Calu3 (cell line): ENCODE results near the gene KRTAP24-1. TPM values are rescaled to one million over a fixed set of nuclear protein-coding genes. Genes with fewer than 3 reads are reported as not detected.

Experiments used
- Bru-seq: library from RNA; stranded (reverse); fragments of 400-500 nt; gene quantifications from one replicate; lab custom pipeline; 2021; lab: Mats Ljungman, UMichigan
- BruChase-seq, 2 experiments: library from RNA; stranded (reverse); fragments of 400-500 nt; gene quantifications; one replicate each; lab custom pipeline; 2021; lab: Mats Ljungman, UMichigan
- BruUV-seq: library from RNA; stranded (reverse); fragments of 400-500 nt; replicated peaks from 2 replicates; lab custom pipeline; 2021; lab: Mats Ljungman, UMichigan
- CTCF ChIA-PET: fragments of 300-600 bp; sonication (Branson Sonifier 250); formaldehyde crosslinking; loops from one replicate; lab custom pipeline; 2022; ENCODE audit warnings: antibody characterized with exemption; lab: Charles Lee
- DNase-seq: peaks from one replicate; pipeline ENCODE4 v3.0.0; 2022
- H3K27ac Mint-ChIP-seq: one replicate; pipeline ENCODE4 v1.8.0; 2022; ENCODE audit warnings: mixed read lengths; ENCODE audit not compliant: unreplicated experiment
- H3K27me3 Mint-ChIP-seq: one replicate; pipeline ENCODE4 v1.8.0; 2022; ENCODE audit warnings: mixed read lengths; ENCODE audit not compliant: unreplicated experiment
- H3K36me3 Mint-ChIP-seq: one replicate; pipeline ENCODE4 v1.8.0; 2022; ENCODE audit warnings: mild to moderate bottlenecking, moderate library complexity, mixed read lengths; ENCODE audit not compliant: insufficient read depth, unreplicated experiment
- H3K4me1 Mint-ChIP-seq: one replicate; pipeline ENCODE4 v1.8.0; 2022; ENCODE audit warnings: mild to moderate bottlenecking, low read depth, mixed read lengths; ENCODE audit not compliant: unreplicated experiment
- H3K4me3 Mint-ChIP-seq: one replicate; pipeline ENCODE4 v1.8.0; 2022; ENCODE audit warnings: mild to moderate bottlenecking, low read depth, moderate library complexity, mixed read lengths; ENCODE audit not compliant: unreplicated experiment
- H3K9me3 Mint-ChIP-seq: one replicate; pipeline ENCODE4 v1.8.0; 2022; ENCODE audit warnings: low read depth, mixed read lengths; ENCODE audit not compliant: unreplicated experiment
- CTCF ChIP-seq: fragments of 200-600 bp; IDR thresholded peaks from one replicate; pipeline ENCODE4 v1.8.0; 2022; ENCODE audit warnings: antibody characterized with exemption; ENCODE audit not compliant: unreplicated experiment
- intact Hi-C: fragments of 100-400 bp; cut with micrococcal nuclease; formaldehyde crosslinking; loops from one replicate; pipeline ENCODE4 v1.10.0; 2022; ENCODE audit not compliant: unreplicated experiment
- long read RNA-seq: library from polyadenylated mRNA; stranded (forward); transcript quantifications from one replicate; pipeline ENCODE4 v2.0.0, GENCODE V29; 2022
- total RNA-seq: library from RNA; stranded (reverse); gene quantifications from 2 replicates; pipeline ENCODE4 v1.2.3, GENCODE V29; 2022

KRTAP24-1 gene
- total RNA-seq (not detected in 2 replicates), Bru-seq, nascent RNA (not detected), BruChase-seq, experiment 1, labeled RNA remaining after a 6-hour chase (not detected), BruChase-seq, experiment 2, labeled RNA remaining after a 2-hour chase (not detected)
- long read RNA-seq, result 0 reads

- CTCF ChIA-PET, result no interaction called here
- no peak for TF ChIP-seq CTCF
- Mint-ChIP-seq H3K4me1 (no peaks in the 10 kb centered on the region), H3K9me3 (no peaks in the 10 kb centered on the region), H3K36me3 (no peaks in the 10 kb centered on the region), H3K27ac (no peak within 1 kb of the TSS), H3K27me3 (peaks cover 26% of the 10 kb centered on the region), H3K4me3 (no peak within 1 kb of the TSS)
- intact Hi-C loops, result no loop called here
- DNase-seq, result no peak
- no TSS peak for BruUV-seq
These were observed at the start of gene KRTAP24-1 for GRCh38 chr21:30282850-30283249. TSS of gene KRTAP24-1 (minus strand) at chr21:30282950. CDS start at chr21:30282932, 18 bp downstream.

- Mint-ChIP-seq H3K27me3 (no peaks in the 10 kb centered on the region), H3K4me1 (no peaks in the 10 kb centered on the region), H3K9me3 (no peaks in the 10 kb centered on the region), H3K4me3 (no peak overlapping the region), H3K36me3 (no peaks in the 10 kb centered on the region), H3K27ac (no peak overlapping the region)
- no peak for DNase-seq
- intact Hi-C loops, result no loop called here
- CTCF ChIA-PET, result no interaction called here
- TF ChIP-seq CTCF, result no peak
- BruUV-seq, result no TSS peak
These were observed 46.6 kb upstream of the KRTAP24-1 start for GRCh38 chr21:30329203-30329875.

GRCh38 chr21:30326390-30326789 is 43.6 kb upstream of the KRTAP24-1 start:
- no TSS peak for BruUV-seq

GRCh38 chr21:30320215-30320614 is 37.5 kb upstream of the KRTAP24-1 start, which contains the start of gene KRTAP26-1:
TSS of gene KRTAP26-1 (minus strand) at chr21:30320315. CDS start at chr21:30320035, 280 bp downstream.
- no peak for TF ChIP-seq CTCF
- no peak for DNase-seq
- Mint-ChIP-seq H3K9me3 (no peaks in the 10 kb centered on the region), H3K4me3 (no peak within 1 kb of the TSS), H3K27me3 (peaks cover 8% of the 10 kb centered on the region), H3K4me1 (no peaks in the 10 kb centered on the region), H3K36me3 (no peaks in the 10 kb centered on the region), H3K27ac (no peak within 1 kb of the TSS)
- intact Hi-C loops, result no loop called here
- no TSS peak for BruUV-seq
- CTCF ChIA-PET, result no interaction called here

More at GRCh38 chr21:30326390-30326789, 43.6 kb upstream of the KRTAP24-1 start:
- no peaks in the 10 kb centered on the region for H3K9me3 Mint-ChIP-seq
- intact Hi-C loops, result no loop called here
- no peaks in the 10 kb centered on the region for H3K27me3 Mint-ChIP-seq
- H3K36me3 Mint-ChIP-seq, result no peaks in the 10 kb centered on the region
- CTCF ChIA-PET, result no interaction called here
- no peak overlapping the region for H3K4me3 Mint-ChIP-seq
- no peak for TF ChIP-seq CTCF
- no peaks in the 10 kb centered on the region for H3K4me1 Mint-ChIP-seq
- H3K27ac Mint-ChIP-seq, result no peak overlapping the region
- no peak for DNase-seq
